IMR-90 (cell line): Measurements from ENCODE around the gene TAF3.

Experiments used
- BHLHE40 ChIP-seq: fragments of 150-350 bp; IDR thresholded peaks from 2 replicates; pipeline ENCODE4 v1.6.1; 2016; ENCODE audit warnings: mild to moderate bottlenecking, low read depth, low read length
- CEBPB ChIP-seq: IDR thresholded peaks from 2 replicates; pipeline ENCODE4 v1.6.1; 2012; ENCODE audit warnings: low read depth, low read length, improper control_type of control experiment
- CHD1 ChIP-seq: IDR thresholded peaks from 2 replicates; pipeline ENCODE4 v1.6.1; 2012; ENCODE audit warnings: low read depth, low read length, improper control_type of control experiment
- MAFK ChIP-seq: IDR thresholded peaks from 2 replicates; pipeline ENCODE4 v1.6.1; 2012; ENCODE audit warnings: low read depth, low read length, improper control_type of control experiment
- MAZ ChIP-seq: IDR thresholded peaks from 2 replicates; pipeline ENCODE4 v1.6.1; 2012; ENCODE audit warnings: low read depth, mild to moderate bottlenecking, low read length, improper control_type of control experiment, moderate library complexity, borderline replicate concordance
- MXI1 ChIP-seq: IDR thresholded peaks from 2 replicates; pipeline ENCODE4 v1.6.1; 2012; ENCODE audit warnings: low read depth, mild to moderate bottlenecking, low read length, moderate library complexity, borderline replicate concordance
- POLR2A ChIP-seq: IDR thresholded peaks from 2 replicates; pipeline ENCODE4 v1.6.1; 2012; ENCODE audit warnings: mild to moderate bottlenecking, low read depth, low read length
- RAD21 ChIP-seq: IDR thresholded peaks from 2 replicates; pipeline ENCODE4 v1.6.1; 2012; ENCODE audit warnings: low read length, improper control_type of control experiment
- RCOR1 ChIP-seq: IDR thresholded peaks from 2 replicates; pipeline ENCODE4 v1.6.1; 2012; ENCODE audit warnings: mild to moderate bottlenecking, low read length, improper control_type of control experiment; ENCODE audit not compliant: insufficient replicate concordance
- RFX5 ChIP-seq: IDR thresholded peaks from 2 replicates; pipeline ENCODE4 v1.8.0; 2012; ENCODE audit warnings: low read depth, mild to moderate bottlenecking, low read length, moderate library complexity
- SMC3 ChIP-seq: fragments of 150-350 bp; IDR thresholded peaks from 2 replicates; pipeline ENCODE4 v1.6.1; 2016; ENCODE audit warnings: low read depth, mild to moderate bottlenecking, antibody characterized with exemption, low read length, moderate library complexity
- TF ChIP-seq, protein P1 (sequence below): conservative IDR thresholded peaks from 2 replicates; pipeline ENCODE4 v1.5.1; 2012; ENCODE audit warnings: mild to moderate bottlenecking, low read depth, low read length, improper control_type of control experiment
- TF ChIP-seq, protein P2 (sequence below): fragments of 150-350 bp; IDR thresholded peaks from 2 replicates; pipeline ENCODE4 v1.6.1; 2017; ENCODE audit warnings: mild to moderate bottlenecking, antibody characterized with exemption, low read length, low read depth
- TF ChIP-seq, protein P3 (sequence below): fragments of 150-350 bp; IDR thresholded peaks from 2 replicates; pipeline ENCODE4 v1.6.1; 2016; ENCODE audit warnings: low read depth, mild to moderate bottlenecking, low read length, moderate library complexity, borderline replicate concordance

DNA sequence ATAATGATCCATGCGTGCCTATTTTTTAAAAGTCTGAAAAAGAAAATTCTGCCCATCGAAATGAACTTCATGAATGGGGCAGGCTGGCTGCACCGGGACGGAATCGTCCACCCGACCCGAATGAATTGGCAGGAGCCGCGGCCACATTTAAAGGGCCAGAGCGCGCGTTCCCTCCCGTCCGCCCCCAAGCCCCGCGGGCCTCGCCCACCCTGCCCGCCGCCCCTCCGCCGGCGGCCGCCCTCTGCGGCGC, 235.9 kb downstream of the TAF3 start:
- TF ChIP-seq, protein P1, sequence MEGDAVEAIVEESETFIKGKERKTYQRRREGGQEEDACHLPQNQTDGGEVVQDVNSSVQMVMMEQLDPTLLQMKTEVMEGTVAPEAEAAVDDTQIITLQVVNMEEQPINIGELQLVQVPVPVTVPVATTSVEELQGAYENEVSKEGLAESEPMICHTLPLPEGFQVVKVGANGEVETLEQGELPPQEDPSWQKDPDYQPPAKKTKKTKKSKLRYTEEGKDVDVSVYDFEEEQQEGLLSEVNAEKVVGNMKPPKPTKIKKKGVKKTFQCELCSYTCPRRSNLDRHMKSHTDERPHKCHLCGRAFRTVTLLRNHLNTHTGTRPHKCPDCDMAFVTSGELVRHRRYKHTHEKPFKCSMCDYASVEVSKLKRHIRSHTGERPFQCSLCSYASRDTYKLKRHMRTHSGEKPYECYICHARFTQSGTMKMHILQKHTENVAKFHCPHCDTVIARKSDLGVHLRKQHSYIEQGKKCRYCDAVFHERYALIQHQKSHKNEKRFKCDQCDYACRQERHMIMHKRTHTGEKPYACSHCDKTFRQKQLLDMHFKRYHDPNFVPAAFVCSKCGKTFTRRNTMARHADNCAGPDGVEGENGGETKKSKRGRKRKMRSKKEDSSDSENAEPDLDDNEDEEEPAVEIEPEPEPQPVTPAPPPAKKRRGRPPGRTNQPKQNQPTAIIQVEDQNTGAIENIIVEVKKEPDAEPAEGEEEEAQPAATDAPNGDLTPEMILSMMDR: no peak
- TF ChIP-seq, protein P2, sequence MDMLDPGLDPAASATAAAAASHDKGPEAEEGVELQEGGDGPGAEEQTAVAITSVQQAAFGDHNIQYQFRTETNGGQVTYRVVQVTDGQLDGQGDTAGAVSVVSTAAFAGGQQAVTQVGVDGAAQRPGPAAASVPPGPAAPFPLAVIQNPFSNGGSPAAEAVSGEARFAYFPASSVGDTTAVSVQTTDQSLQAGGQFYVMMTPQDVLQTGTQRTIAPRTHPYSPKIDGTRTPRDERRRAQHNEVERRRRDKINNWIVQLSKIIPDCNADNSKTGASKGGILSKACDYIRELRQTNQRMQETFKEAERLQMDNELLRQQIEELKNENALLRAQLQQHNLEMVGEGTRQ: no peak
- TF ChIP-seq, protein P3, sequence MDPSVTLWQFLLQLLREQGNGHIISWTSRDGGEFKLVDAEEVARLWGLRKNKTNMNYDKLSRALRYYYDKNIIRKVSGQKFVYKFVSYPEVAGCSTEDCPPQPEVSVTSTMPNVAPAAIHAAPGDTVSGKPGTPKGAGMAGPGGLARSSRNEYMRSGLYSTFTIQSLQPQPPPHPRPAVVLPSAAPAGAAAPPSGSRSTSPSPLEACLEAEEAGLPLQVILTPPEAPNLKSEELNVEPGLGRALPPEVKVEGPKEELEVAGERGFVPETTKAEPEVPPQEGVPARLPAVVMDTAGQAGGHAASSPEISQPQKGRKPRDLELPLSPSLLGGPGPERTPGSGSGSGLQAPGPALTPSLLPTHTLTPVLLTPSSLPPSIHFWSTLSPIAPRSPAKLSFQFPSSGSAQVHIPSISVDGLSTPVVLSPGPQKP: no peak
- TF ChIP-seq RCOR1 (no peak), MAZ (no peak), BHLHE40 (no peak), SMC3 (no peak), RAD21 (no peak), MAFK (no peak), RFX5 (no peak), CHD1 (no peak), POLR2A (no peak), CEBPB (no peak), MXI1 (no peak)
